T-helper 2 cell treated with Interferon-gamma antibody and Interleukin-4, amounts not matched to agents 100 ng/mL and 5 ng/mL, for 36 hours (primary cell): ENCODE results near the gene ST14. TPM values are rescaled to one million over a fixed set of nuclear protein-coding genes. Genes with fewer than 3 reads are reported as not detected.
"Not testable (repeated sequence)": the region's sequence is repeated elsewhere in the genome, so short reads cannot be mapped to it uniquely, and the experiment has no call there.

Source experiments
- intact Hi-C: fragments of 100-400 bp; cut with micrococcal nuclease; formaldehyde crosslinking; loops from one replicate; pipeline ENCODE4 v1.15.1; 2023
- total RNA-seq: library from RNA; stranded (reverse); gene quantifications from 2 replicates; pipeline ENCODE4 v1.2.3, GENCODE V29; 2022

ST14 gene
- total RNA-seq, 1 donor from 2014 or later = not detected

DNA sequence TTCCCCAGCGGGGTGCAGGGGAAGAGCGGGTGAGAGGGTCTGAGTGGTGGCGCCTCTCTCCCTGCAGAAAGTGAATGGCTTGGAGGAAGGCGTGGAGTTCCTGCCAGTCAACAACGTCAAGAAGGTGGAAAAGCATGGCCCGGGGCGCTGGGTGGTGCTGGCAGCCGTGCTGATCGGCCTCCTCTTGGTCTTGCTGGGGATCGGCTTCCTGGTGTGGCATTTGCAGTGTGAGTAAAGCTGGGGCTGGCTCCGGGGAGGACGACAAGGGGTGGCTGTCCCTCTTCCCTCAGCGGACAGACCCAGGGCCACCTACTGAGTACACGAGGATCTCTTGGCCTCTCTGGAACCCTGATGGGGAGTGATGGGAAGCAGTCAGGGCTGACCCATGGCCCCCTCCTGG lies 28.5 kb downstream of the ST14 start:
- intact Hi-C loops = no loop called here

- intact Hi-C loops = no loop called here
Measured at GRCh38 chr11:130188585-130189347, 29.2 kb downstream of the ST14 start.

DNA sequence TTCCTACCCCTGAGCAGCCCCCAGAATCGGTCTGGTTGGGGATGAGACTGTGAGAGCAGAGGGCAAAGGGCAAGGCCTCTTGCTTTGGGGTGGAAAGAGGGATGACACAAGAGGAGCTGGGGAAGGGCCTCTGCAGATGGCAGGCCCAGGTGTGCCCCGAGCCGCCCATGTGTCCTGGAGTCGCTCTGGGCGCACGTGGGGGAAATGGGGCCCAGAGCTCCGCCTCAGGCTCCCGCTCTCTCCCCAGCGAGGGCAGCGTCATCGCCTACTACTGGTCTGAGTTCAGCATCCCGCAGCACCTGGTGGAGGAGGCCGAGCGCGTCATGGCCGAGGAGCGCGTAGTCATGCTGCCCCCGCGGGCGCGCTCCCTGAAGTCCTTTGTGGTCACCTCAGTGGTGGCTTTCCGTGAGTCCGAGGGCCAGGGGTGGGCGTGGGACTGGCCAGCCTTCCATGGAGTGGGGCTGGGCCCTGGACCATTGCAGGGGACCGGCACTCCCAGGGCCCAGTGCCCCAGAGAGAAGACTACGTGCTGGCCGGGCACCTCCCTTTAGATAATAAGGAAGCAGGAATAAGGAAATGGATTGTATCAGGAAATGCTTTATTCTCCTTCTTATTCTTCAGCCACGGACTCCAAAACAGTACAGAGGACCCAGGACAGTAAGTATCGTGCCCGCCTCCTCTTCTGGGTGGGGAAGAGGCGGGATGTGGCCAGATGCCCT lies 30.1 kb downstream of the ST14 start:
- intact Hi-C loops = no loop called here

DNA sequence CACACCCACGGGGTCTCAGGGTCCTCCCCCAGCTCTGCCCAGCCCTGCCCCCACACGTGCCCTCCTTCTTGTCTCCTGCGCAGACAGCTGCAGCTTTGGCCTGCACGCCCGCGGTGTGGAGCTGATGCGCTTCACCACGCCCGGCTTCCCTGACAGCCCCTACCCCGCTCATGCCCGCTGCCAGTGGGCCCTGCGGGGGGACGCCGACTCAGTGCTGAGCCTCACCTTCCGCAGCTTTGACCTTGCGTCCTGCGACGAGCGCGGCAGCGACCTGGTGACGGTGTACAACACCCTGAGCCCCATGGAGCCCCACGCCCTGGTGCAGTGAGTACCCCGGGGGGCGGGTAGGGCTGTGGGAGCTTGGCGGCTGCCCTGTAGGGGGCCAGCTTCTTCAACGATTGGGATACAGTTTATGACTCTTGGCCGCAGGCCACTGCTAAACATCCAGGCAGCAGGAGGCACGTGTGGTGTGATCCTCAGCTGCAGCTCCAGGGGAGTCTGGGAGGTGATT lies 30.8 kb downstream of the ST14 start:
- intact Hi-C loops = no loop called here

GRCh38 chr11:130191896-130192295 lies 32.3 kb downstream of the ST14 start:
- intact Hi-C loops = no loop called here

DNA sequence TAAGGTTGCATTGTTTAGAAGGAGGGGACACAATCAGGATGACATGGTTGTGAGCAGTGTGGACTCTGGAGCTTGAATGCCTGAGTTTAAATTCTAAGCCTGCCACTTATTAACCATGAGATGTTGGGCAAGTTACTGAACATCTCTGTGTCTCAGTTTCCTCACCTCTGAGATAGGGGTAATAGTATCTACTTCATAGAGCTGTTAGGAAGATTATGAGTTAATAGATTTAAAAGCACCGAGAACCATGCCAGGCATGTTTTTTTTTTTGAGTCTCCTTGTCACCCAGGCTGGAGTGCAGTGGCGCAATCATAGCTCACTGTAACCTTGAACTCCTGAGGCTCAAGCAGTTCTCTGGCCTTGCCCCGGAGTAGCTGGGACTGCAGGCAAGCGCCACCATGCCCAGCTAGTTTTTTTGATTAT lies 33.3 kb downstream of the ST14 start:
- intact Hi-C loops = no loop called here

DNA sequence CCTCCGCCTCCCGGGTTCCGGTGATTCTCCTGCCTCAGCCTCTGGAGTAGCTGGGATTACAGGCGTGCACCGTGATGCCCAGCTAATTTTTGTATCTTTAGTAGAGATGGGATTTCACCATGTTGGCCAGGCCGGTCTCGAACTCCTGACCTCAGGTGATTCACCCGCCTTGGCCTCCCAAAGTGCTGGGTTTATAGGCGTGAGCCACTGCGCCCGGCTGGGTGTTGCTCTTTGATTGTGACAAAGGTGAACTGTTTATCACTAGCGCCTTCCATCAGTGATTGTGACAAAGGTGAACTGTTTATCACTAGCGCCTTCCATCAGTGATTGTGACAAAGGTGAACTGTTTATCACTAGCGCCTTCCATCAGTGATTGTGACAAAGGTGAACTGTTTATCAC lies 34.0 kb downstream of the ST14 start:
- intact Hi-C loops = not testable (repeated sequence)

- intact Hi-C loops = no loop called here
Measured at GRCh38 chr11:130194241-130195023, 34.9 kb downstream of the ST14 start.

- intact Hi-C loops = no loop called here
Measured at GRCh38 chr11:130197386-130198035, 37.9 kb downstream of the ST14 start.

GRCh38 chr11:130198292-130198691 lies 38.7 kb downstream of the ST14 start:
- intact Hi-C loops = no loop called here

GRCh38 chr11:130198964-130199363 lies 39.4 kb downstream of the ST14 start:
- intact Hi-C loops = no loop called here

DNA sequence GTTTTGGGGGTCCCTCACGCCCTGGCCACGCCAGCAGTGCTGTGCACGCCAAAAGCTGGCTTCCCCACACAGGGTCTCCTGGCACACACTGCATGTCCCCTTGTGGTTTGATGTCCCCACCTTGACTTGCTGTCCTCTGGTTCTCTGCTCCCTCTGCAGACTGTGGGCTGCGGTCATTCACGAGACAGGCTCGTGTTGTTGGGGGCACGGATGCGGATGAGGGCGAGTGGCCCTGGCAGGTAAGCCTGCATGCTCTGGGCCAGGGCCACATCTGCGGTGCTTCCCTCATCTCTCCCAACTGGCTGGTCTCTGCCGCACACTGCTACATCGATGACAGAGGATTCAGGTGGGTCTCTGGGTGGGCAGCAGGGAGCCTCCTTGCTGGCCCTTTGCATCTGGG lies 40.2 kb downstream of the ST14 start:
- intact Hi-C loops = no loop called here

DNA sequence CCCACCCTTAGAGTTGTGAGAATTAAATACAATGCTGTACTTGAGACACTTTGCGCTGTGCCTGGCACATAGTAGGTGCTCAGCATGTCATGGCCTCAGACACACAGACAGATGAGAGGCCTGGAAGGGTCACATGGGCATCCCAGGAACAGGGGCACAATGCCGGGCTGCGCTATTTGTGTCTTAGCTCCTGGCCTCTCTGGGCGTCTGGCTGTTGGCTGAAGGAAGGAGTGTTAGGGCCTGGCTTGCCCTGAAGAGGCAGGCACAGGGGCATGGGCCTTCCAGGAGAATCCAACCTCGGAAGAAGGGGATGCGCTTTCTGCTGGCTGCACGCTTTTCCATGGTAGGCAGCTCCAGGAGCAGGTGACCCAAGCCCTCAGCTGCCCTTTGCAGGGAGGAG lies 41.4 kb downstream of the ST14 start:
- intact Hi-C loops = no loop called here

DNA sequence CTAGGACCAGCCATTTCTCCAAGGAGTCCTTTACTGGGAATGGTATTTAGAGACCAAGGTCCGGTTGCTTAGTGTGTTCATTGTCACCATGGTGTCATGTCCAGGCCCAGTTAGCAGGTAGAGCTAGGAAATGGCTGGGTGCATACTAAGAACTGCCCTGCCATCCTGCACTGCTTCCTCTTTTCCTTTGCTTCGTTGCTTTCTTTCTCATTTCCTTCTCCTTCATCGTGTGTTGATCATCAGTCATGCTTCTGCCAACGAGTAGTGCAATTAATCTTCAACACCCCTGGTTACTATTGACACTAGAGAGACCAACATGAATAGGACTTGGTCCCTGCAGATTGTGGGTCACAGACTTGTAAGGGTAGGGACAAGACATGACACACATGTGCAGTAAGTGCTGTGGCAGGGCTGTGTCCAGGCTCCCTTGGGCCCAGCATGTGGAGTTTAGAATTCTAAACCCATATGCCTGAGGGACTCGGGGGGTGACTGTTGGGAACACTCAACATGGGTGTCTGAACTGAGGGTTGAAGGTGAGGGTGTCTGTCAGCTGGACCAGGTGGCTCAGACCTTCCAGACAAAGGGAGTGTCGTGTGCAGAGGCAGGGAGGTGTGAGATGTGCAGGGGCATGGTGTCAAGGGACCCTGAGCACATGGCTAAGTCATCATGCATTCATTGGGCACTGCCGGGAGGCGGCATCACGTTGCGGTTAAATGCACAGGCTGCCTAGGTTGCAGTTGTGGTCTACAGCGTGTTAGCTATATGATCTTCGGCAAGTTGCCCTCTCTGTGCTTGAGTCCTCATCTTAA lies 42.6 kb downstream of the ST14 start:
- intact Hi-C loops = no loop called here

GRCh38 chr11:130202818-130203689 lies 43.5 kb downstream of the ST14 start:
- intact Hi-C loops = no loop called here

DNA sequence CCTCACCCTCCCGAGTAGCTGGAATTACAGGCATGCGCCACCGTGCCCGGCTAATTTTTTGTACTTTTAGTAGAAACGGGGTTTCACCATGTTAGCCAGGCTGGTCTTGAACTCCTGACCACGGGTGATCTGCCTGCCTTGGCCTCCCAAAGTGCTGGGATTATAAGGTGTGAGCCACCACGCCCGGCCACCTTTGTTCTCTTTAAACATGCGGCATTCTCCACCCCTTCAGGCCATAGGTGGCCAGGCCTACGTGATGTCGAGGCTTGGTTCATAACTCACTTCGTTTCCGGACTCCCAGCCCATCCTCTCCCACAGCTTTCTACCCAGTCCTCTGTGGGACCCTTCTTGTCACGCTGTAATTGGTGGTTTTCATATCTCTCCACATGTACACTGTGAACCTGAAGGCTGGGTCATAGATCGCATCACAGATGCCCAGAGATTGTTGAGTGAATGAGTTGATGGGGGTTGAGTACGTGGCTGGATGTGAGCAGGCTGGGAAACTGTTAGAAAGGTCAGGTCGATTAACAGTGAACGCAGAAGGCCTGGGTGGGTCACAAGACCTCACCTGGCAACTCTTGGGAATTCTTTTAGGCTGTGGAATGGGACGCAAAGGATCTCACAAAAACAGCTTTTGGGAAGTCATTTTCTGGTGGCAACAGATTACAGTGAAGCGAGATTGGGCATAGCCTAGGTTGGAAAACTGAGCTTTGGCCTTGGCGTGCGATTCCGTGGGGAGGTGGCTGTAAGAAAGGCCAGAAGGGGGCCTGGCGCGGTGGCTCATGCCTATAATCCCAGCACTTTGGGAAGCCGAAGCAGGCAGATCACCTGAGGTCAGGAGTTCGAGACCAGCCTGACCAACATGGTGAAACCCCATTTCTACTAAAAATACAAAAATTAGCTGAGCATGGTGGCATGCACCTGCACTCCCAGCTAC lies 44.5 kb downstream of the ST14 start:
- intact Hi-C loops = no loop called here

DNA sequence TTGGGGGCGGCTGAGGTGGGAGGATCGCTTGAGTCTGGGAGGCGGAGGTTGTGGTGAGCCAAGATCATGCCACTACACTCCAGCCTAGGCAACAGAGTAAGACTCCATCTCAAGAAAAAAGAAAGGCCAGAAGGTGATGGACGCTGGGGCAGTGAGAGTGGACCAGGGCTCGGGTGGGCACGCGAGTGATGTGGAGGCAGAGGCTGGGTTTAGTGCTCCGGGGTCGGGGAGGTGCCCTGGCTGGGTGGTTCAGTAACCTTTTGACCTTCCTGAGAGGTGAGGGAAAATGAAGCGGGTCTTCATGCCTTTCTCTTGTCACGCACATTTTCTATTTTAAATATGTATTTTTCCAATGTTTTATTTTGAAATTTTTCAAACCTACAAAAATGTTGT lies 45.1 kb downstream of the ST14 start:
- intact Hi-C loops = no loop called here

DNA sequence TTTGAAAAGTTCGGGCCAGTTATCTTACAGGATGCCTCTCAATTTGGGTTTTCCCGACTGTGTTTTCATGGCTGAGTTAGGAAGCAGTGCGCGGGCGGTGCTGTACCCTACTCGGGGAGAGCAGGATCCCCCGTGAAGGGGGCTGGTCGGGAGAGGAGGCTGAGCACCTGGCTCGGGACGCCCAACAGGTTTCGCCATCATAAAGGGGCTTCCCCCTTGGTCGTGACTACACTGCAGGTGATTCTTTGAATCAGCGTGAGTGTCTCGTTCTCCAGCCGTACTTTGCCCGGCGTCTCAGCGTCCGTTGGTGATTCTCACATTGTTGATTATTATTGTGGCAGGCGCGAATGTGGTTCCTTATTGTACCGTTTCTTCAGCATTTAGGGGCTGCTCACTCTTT lies 46.6 kb downstream of the ST14 start:
- intact Hi-C loops = no loop called here
